HCT116 (cell line): Measurements from ENCODE around the gene MICOS13. TPM values are rescaled to one million over a fixed set of nuclear protein-coding genes. Genes with fewer than 3 reads are reported as not detected.

Source experiments
- ATAC-seq: fragments of 200-7000 bp; cut with Tn5 transposase; 2 replicates; pipeline ENCODE4 v1.9.1; 2020; ENCODE audit warnings: mild to moderate bottlenecking, moderate library complexity
- BruUV-seq: library from RNA; stranded (reverse); fragments of 400-500 nt; replicated peaks from 2 replicates; lab custom pipeline; 2021; lab: Mats Ljungman, UMichigan
- CTCF ChIA-PET: fragments of 300-600 bp; sonication (Branson Sonifier 250); formaldehyde crosslinking; loops from one replicate; lab custom pipeline; 2021; ENCODE audit warnings: antibody characterized with exemption; lab: Charles Lee
- POLR2A ChIA-PET: fragments of 300-600, 350-600 bp; sonication (Branson Sonifier 250); formaldehyde crosslinking; loops from one replicate; lab custom pipeline; 2021; ENCODE audit warnings: antibody characterized with exemption; lab: Charles Lee
- RAD21 ChIA-PET, 2 experiments: fragments of 300-600 bp; sonication (Branson Sonifier 250); formaldehyde crosslinking; loops; one replicate each; lab custom pipeline; 2023; ENCODE audit warnings: low total read pairs in 2 of 2; ENCODE audit not compliant: uncharacterized antibody in 2 of 2, unreplicated experiment in 2 of 2, low non-redundant PET in 1 of 2; lab: Charles Lee
- DNase-seq: peaks from one replicate; pipeline ENCODE4 v3.0.0-alpha.2; 2010; ENCODE audit warnings: low read depth, low spot score
- H2AFZ ChIP-seq: fragments of 200-600 bp; shearing (Covaris generic), sonication (generic); 2 replicates; pipeline ENCODE4 v1.6.1; 2017; ENCODE audit warnings: low read depth, mixed run types, mixed read lengths, antibody characterized with exemption, low read length; ENCODE audit not compliant: poor library complexity, severe bottlenecking
- H3K27ac ChIP-seq: 2 replicates; pipeline ENCODE4 v1.5.1; 2012; ENCODE audit warnings: low read depth, low read length
- H3K27me3 ChIP-seq: fragments of 200-600 bp; sonication (generic); 2 replicates; pipeline ENCODE4 v1.6.1; 2016; ENCODE audit warnings: mixed run types, low read length, mixed read lengths; ENCODE audit not compliant: insufficient read depth
- H3K36me3 ChIP-seq, 2 experiments: fragments of 200-500 bp in 1 of 2; fragments of 200-600 bp in 1 of 2; sonication (Bioruptor generic) in 1 of 2; sonication (generic) in 1 of 2; 2 replicates each; pipeline versions ENCODE4 v1.5.1 to v1.6.1; 2014 to 2016; ENCODE audit warnings: low read length in 2 of 2, inconsistent platforms in 1 of 2, mixed read lengths in 1 of 2, mixed run types in 1 of 2; ENCODE audit not compliant: insufficient read depth in 2 of 2, control insufficient read depth in 1 of 2
- H3K4me1 ChIP-seq, 2 experiments: fragments of 200-600 bp in 1 of 2; sonication (generic) in 1 of 2; 2 replicates each; pipeline versions ENCODE4 v1.5.1 to v1.6.1; 2012 to 2017; ENCODE audit warnings: low read length in 2 of 2, inconsistent platforms in 1 of 2, mild to moderate bottlenecking in 1 of 2, mixed read lengths in 1 of 2, mixed run types in 1 of 2, moderate library complexity in 1 of 2; ENCODE audit not compliant: insufficient read depth in 2 of 2, control insufficient read depth in 1 of 2
- H3K4me2 ChIP-seq: fragments of 200-600 bp; sonication (generic); 2 replicates; pipeline ENCODE4 v1.6.1; 2017; ENCODE audit warnings: mixed run types, low read length, mixed read lengths
- H3K4me3 ChIP-seq, 2 experiments: fragments of 200-600 bp in 1 of 2; sonication (generic) in 1 of 2; replicated peaks in 1 of 2; 2 replicates each; pipeline ENCODE4 v1.5.1; 2011 to 2016; ENCODE audit warnings: low read length in 2 of 2, control low read depth in 1 of 2, low read depth in 1 of 2, mild to moderate bottlenecking in 1 of 2, mixed read lengths in 1 of 2, mixed run types in 1 of 2
- H3K79me2 ChIP-seq: fragments of 200-600 bp; sonication (generic); 2 replicates; pipeline ENCODE4 v1.6.1; 2017; ENCODE audit warnings: mild to moderate bottlenecking, mixed run types, low read length, moderate library complexity, mixed read lengths; ENCODE audit not compliant: insufficient read depth
- H3K9ac ChIP-seq: fragments of 200-600 bp; sonication (generic); 2 replicates; pipeline ENCODE4 v1.6.1; 2016; ENCODE audit warnings: low read length, mixed read lengths
- H3K9me2 ChIP-seq: fragments of 200-600 bp; sonication (generic), shearing (Covaris generic); 2 replicates; pipeline ENCODE4 v1.6.1; 2017; ENCODE audit warnings: mixed run types, mild to moderate bottlenecking, moderate library complexity; ENCODE audit not compliant: insufficient read depth
- H3K9me3 ChIP-seq, 2 experiments: fragments of 200-500 bp in 1 of 2; fragments of 200-600 bp in 1 of 2; sonication (Bioruptor generic) in 1 of 2; sonication (generic) in 1 of 2; 2 replicates each; pipeline ENCODE4 v1.6.1; 2014 to 2017; ENCODE audit warnings: low read length in 2 of 2, mixed read lengths in 2 of 2, inconsistent platforms in 1 of 2, low read depth in 1 of 2, mild to moderate bottlenecking in 1 of 2, mixed run types in 1 of 2, moderate library complexity in 1 of 2; ENCODE audit not compliant: control insufficient read depth in 1 of 2, insufficient read depth in 1 of 2
- H4K20me1 ChIP-seq: fragments of 200-600 bp; sonication (generic), shearing (Covaris generic); 2 replicates; pipeline ENCODE4 v1.6.1; 2017; ENCODE audit warnings: mixed run types, mild to moderate bottlenecking, moderate library complexity; ENCODE audit not compliant: insufficient read depth
- FOSL1 ChIP-seq: IDR thresholded peaks from 2 replicates; pipeline ENCODE4 v1.6.1; 2012; ENCODE audit warnings: low read depth
- JUND ChIP-seq: IDR thresholded peaks from 2 replicates; pipeline ENCODE4 v1.6.1; 2012
- POLR2A ChIP-seq: IDR thresholded peaks from 2 replicates; pipeline ENCODE4 v1.7.0; 2011; ENCODE audit warnings: borderline replicate concordance; ENCODE audit not compliant: insufficient read depth, insufficient read length; ENCODE audit errors: extremely low read depth
- RAD21 ChIP-seq: IDR thresholded peaks from 2 replicates; pipeline ENCODE4 v1.6.1; 2012; ENCODE audit warnings: low read depth, mild to moderate bottlenecking
- REST ChIP-seq: IDR thresholded peaks from 2 replicates; pipeline ENCODE4 v1.6.1; 2012; ENCODE audit warnings: low read depth
- SIN3A ChIP-seq: IDR thresholded peaks from 2 replicates; pipeline ENCODE4 v1.6.1; 2012; ENCODE audit warnings: low read depth
- SP1 ChIP-seq: IDR thresholded peaks from 2 replicates; pipeline ENCODE4 v1.6.1; 2012; ENCODE audit warnings: low read depth
- ZFX ChIP-seq: fragments of 450-650 bp; IDR thresholded peaks from 2 replicates; pipeline ENCODE4 v1.6.1; 2017
- intact Hi-C: fragments of 100-400 bp; cut with micrococcal nuclease; formaldehyde crosslinking; loops from 2 replicates; pipeline ENCODE4 v1.10.0; 2022
- total RNA-seq: library from RNA; stranded (reverse); gene quantifications from one replicate; pipeline ENCODE4 v1.2.1, GENCODE V29; 2021; ENCODE audit not compliant: unreplicated experiment
- TF ChIP-seq, protein P1 (sequence below): IDR thresholded peaks from 2 replicates; pipeline ENCODE4 v1.6.1; 2011; ENCODE audit warnings: mild to moderate bottlenecking, low read length, moderate library complexity; ENCODE audit not compliant: insufficient replicate concordance; ENCODE audit errors: extremely low read depth
- TF ChIP-seq, protein P2 (sequence below), 3 experiments: fragments of 200-600 bp in 1 of 3; sonication (generic) in 1 of 3; IDR thresholded peaks in 2 of 3; conservative IDR thresholded peaks in 1 of 3; 2 replicates each; pipeline ENCODE4 v1.5.1; 2012 to 2017; ENCODE audit warnings: low read depth in 2 of 3, low read length in 2 of 3, antibody characterized with exemption in 1 of 3, borderline replicate concordance in 1 of 3, control low read depth in 1 of 3, mild to moderate bottlenecking in 1 of 3, mixed read lengths in 1 of 3, mixed run types in 1 of 3, moderate library complexity in 1 of 3; ENCODE audit not compliant: insufficient read depth in 1 of 3

Gene MICOS13
- total RNA-seq, 1 experiment from 2014 or later: 61.6 TPM

DNA sequence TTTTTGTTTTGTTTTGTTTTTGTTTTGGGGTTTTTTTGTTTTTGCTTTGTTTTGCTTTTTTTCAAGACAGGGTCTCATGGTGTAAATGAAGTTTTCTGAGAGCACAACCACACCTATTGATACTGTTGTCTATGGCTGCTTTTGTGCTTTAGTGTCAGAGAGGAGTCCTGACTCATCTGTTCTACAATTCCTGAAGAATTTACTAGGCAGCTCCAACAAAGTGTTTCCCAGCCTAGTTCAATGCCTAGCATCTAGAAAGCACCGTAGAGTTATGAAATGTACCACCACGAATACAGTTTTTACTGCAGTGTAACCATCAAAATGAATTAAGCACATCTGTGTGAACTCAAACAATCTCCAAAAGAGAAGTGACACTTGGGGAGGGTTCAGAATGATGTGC is 36.3 kb downstream of the MICOS13 start:
- ATAC-seq: no peak

DNA sequence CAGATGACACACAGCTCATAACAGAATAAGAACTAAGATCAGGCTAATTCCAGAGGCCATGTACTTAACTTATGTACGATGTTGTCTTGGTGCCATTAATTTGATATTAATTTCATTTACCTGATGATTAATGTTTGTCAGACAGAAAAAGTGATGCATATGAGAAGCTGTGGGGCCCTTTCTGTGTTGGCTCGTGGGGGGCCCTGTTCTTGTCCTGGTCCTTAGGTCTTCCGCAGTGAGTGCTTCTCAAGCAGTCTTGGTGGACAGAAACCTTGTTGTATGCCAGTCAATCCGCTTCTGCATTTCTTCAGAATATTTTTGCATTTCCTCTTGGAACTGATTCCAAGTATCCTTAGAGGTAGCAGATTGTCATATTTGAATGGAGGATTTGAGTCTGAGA is 37.3 kb downstream of the MICOS13 start:
- H2AFZ ChIP-seq: no peak overlapping the region
- no peak for ATAC-seq

More for the DNA sequence above, 36.3 kb downstream of the MICOS13 start:
- no peaks in the 10 kb centered on the region for H3K27me3 ChIP-seq
- CTCF ChIA-PET: no interaction called here
- peaks cover 50 to 68% of the 10 kb centered on the region in 2 experiments; a peak in 3 of 4 replicates for H3K36me3 ChIP-seq
- H3K9me3 ChIP-seq: no peaks in the 10 kb centered on the region
- DNase-seq: no peak
- H3K27ac ChIP-seq: no peak overlapping the region
- no peak overlapping the region for H2AFZ ChIP-seq
- no peak overlapping the region for H3K4me2 ChIP-seq
- no peak overlapping the region for H3K4me3 ChIP-seq
- POLR2A ChIA-PET: no interaction called here
- H3K79me2 ChIP-seq: peaks cover 96% of the 10 kb centered on the region
- no peaks in the 10 kb centered on the region for H3K4me1 ChIP-seq
- TF ChIP-seq SP1 (no peak), SIN3A (no peak)
- TF ChIP-seq, all 23 proteins: peak for 0
- RAD21 ChIA-PET: no interaction called here
- H3K9ac ChIP-seq: no peak overlapping the region
- H3K9me2 ChIP-seq: no peaks in the 10 kb centered on the region
- intact Hi-C loops: no loop called here
- peaks cover 21% of the 10 kb centered on the region; the same call in 1 of the 2 replicates for H4K20me1 ChIP-seq
- BruUV-seq: no TSS peak

More for the DNA sequence above, 37.3 kb downstream of the MICOS13 start:
- ChIA-PET RAD21 (no interaction called here), POLR2A (no interaction called here), CTCF (no interaction called here)
- Histone ChIP-seq H3K27me3 (no peaks in the 10 kb centered on the region), H3K9ac (no peak overlapping the region), H3K4me3 (no peak overlapping the region), H3K36me3 (peaks cover 46 to 62% of the 10 kb centered on the region in 2 experiments; a peak in 3 of 4 replicates), H3K9me2 (no peaks in the 10 kb centered on the region), H3K79me2 (peaks cover 100% of the 10 kb centered on the region)
- no peak for DNase-seq
- intact Hi-C loops: no loop called here
- TF ChIP-seq FOSL1: no peak
- TF ChIP-seq, protein P1, sequence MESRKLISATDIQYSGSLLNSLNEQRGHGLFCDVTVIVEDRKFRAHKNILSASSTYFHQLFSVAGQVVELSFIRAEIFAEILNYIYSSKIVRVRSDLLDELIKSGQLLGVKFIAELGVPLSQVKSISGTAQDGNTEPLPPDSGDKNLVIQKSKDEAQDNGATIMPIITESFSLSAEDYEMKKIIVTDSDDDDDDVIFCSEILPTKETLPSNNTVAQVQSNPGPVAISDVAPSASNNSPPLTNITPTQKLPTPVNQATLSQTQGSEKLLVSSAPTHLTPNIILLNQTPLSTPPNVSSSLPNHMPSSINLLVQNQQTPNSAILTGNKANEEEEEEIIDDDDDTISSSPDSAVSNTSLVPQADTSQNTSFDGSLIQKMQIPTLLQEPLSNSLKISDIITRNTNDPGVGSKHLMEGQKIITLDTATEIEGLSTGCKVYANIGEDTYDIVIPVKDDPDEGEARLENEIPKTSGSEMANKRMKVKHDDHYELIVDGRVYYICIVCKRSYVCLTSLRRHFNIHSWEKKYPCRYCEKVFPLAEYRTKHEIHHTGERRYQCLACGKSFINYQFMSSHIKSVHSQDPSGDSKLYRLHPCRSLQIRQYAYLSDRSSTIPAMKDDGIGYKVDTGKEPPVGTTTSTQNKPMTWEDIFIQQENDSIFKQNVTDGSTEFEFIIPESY: no peak
- TF ChIP-seq JUND: no peak
- no peak for TF ChIP-seq ZFX
- no peak for TF ChIP-seq REST
- TF ChIP-seq, protein P2, sequence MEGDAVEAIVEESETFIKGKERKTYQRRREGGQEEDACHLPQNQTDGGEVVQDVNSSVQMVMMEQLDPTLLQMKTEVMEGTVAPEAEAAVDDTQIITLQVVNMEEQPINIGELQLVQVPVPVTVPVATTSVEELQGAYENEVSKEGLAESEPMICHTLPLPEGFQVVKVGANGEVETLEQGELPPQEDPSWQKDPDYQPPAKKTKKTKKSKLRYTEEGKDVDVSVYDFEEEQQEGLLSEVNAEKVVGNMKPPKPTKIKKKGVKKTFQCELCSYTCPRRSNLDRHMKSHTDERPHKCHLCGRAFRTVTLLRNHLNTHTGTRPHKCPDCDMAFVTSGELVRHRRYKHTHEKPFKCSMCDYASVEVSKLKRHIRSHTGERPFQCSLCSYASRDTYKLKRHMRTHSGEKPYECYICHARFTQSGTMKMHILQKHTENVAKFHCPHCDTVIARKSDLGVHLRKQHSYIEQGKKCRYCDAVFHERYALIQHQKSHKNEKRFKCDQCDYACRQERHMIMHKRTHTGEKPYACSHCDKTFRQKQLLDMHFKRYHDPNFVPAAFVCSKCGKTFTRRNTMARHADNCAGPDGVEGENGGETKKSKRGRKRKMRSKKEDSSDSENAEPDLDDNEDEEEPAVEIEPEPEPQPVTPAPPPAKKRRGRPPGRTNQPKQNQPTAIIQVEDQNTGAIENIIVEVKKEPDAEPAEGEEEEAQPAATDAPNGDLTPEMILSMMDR (IDR thresholded peaks at IDR 0.05 in 2 of 3, conservative IDR thresholded peaks at IDR 0.05 in 1 of 3; ENCODE audit: borderline replicate concordance in 1 of 3, insufficient read depth in 1 of 3, low read depth in 2 of 3, low read length in 2 of 3): no peak
- no peak for TF ChIP-seq RAD21
- TF ChIP-seq POLR2A: no peak
- TF ChIP-seq, all 23 proteins: peak for 0
- peaks cover 25% of the 10 kb centered on the region; the same call in 1 of the 2 replicates for H4K20me1 ChIP-seq
- H3K27ac ChIP-seq: no peak overlapping the region
- H3K4me1 ChIP-seq: no peaks in the 10 kb centered on the region
- no peak overlapping the region for H3K4me2 ChIP-seq
- no peaks in the 10 kb centered on the region for H3K9me3 ChIP-seq
- BruUV-seq: no TSS peak
